ENCODE results near the gene CREB3L2. TPM values are rescaled to one million over a fixed set of nuclear protein-coding genes. Genes with fewer than 3 reads are reported as not detected.

CREB3L2 gene
- total and polyA plus RNA-seq, 2 of the 13 experiments (the other 11 are each of a cell fraction or from before 2014, with no cell fraction given), result 22.1 to 41.1 TPM

DNA sequence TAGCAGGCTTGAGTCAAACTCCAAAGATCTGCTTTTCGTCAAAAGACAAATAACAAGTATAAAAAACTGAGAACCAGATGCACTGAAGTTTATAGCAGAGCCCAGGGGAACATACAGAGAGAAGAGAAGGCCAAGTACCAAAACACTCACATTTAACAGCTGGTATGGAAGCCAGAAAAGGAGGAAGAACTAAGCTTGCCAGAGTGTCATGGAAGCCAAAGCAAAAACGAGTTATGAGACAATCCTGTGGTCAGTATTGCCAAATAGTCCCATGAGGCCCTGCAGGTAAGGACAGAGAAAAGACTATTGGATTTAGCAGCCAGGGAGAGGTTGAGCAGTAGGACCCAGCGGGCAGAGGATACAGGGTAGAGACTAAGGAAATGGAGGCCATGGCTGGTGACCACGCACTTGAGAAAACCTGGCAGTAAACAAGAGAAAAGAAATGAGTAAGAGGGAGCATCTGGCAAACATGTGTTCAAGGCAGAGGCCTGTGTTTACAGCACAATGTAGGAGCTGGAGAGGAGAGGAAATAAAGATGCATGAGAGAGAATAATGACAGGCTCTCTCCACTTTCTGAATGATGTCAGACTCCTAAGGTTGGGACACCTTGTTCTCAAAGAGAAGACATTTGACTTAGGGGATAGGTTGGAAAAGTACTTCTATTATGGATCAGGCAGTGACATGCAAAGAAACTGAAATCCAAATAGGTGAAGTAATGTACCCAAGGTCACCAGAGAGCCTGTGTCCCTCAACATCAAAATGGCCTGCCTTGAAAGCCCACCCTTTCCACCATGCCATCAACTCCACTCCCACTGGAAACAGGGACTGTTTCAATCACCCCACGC, 9.1 kb downstream of the CREB3L2 start (continued):
- TF ChIP-seq, protein P1, sequence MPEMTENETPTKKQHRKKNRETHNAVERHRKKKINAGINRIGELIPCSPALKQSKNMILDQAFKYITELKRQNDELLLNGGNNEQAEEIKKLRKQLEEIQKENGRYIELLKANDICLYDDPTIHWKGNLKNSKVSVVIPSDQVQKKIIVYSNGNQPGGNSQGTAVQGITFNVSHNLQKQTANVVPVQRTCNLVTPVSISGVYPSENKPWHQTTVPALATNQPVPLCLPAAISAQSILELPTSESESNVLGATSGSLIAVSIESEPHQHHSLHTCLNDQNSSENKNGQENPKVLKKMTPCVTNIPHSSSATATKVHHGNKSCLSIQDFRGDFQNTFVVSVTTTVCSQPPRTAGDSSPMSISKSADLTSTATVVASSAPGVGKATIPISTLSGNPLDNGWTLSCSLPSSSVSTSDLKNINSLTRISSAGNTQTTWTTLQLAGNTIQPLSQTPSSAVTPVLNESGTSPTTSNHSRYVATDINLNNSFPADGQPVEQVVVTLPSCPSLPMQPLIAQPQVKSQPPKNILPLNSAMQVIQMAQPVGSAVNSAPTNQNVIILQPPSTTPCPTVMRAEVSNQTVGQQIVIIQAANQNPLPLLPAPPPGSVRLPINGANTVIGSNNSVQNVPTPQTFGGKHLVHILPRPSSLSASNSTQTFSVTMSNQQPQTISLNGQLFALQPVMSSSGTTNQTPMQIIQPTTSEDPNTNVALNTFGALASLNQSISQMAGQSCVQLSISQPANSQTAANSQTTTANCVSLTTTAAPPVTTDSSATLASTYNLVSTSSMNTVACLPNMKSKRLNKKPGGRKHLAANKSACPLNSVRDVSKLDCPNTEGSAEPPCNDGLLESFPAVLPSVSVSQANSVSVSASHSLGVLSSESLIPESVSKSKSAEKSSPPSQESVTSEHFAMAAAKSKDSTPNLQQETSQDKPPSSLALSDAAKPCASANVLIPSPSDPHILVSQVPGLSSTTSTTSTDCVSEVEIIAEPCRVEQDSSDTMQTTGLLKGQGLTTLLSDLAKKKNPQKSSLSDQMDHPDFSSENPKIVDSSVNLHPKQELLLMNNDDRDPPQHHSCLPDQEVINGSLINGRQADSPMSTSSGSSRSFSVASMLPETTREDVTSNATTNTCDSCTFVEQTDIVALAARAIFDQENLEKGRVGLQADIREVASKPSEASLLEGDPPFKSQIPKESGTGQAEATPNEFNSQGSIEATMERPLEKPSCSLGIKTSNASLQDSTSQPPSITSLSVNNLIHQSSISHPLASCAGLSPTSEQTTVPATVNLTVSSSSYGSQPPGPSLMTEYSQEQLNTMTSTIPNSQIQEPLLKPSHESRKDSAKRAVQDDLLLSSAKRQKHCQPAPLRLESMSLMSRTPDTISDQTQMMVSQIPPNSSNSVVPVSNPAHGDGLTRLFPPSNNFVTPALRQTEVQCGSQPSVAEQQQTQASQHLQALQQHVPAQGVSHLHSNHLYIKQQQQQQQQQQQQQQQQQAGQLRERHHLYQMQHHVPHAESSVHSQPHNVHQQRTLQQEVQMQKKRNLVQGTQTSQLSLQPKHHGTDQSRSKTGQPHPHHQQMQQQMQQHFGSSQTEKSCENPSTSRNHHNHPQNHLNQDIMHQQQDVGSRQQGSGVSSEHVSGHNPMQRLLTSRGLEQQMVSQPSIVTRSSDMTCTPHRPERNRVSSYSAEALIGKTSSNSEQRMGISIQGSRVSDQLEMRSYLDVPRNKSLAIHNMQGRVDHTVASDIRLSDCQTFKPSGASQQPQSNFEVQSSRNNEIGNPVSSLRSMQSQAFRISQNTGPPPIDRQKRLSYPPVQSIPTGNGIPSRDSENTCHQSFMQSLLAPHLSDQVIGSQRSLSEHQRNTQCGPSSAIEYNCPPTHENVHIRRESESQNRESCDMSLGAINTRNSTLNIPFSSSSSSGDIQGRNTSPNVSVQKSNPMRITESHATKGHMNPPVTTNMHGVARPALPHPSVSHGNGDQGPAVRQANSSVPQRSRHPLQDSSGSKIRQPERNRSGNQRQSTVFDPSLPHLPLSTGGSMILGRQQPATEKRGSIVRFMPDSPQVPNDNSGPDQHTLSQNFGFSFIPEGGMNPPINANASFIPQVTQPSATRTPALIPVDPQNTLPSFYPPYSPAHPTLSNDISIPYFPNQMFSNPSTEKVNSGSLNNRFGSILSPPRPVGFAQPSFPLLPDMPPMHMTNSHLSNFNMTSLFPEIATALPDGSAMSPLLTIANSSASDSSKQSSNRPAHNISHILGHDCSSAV (CRISPR knock-in tag; IDR thresholded peaks at IDR 0.05; ENCODE audit: borderline replicate concordance), result no peak
- TF ChIP-seq, protein P2, sequence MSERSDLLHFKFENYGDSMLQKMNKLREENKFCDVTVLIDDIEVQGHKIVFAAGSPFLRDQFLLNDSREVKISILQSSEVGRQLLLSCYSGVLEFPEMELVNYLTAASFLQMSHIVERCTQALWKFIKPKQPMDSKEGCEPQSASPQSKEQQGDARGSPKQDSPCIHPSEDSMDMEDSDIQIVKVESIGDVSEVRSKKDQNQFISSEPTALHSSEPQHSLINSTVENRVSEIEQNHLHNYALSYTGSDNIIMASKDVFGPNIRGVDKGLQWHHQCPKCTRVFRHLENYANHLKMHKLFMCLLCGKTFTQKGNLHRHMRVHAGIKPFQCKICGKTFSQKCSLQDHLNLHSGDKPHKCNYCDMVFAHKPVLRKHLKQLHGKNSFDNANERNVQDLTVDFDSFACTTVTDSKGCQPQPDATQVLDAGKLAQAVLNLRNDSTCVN (CRISPR knock-in tag; IDR thresholded peaks at IDR 0.05; ENCODE audit: borderline replicate concordance), result no peak
- TF ChIP-seq, protein P3, sequence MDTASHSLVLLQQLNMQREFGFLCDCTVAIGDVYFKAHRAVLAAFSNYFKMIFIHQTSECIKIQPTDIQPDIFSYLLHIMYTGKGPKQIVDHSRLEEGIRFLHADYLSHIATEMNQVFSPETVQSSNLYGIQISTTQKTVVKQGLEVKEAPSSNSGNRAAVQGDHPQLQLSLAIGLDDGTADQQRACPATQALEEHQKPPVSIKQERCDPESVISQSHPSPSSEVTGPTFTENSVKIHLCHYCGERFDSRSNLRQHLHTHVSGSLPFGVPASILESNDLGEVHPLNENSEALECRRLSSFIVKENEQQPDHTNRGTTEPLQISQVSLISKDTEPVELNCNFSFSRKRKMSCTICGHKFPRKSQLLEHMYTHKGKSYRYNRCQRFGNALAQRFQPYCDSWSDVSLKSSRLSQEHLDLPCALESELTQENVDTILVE (CRISPR knock-in tag; IDR thresholded peaks at IDR 0.05), result peak; percentile 1; the same call in 1 of the 2 replicates
- no peak for TF ChIP-seq FOXC1 (CRISPR knock-in tag; IDR thresholded peaks at IDR 0.05; ENCODE audit: borderline replicate concordance)
- TF ChIP-seq ARHGAP35 (CRISPR knock-in tag; IDR thresholded peaks at IDR 0.05; ENCODE audit: borderline replicate concordance), result no peak
- no peak for TF ChIP-seq MTF1 (CRISPR knock-in tag; IDR thresholded peaks at IDR 0.05)
- TF ChIP-seq, protein P4, sequence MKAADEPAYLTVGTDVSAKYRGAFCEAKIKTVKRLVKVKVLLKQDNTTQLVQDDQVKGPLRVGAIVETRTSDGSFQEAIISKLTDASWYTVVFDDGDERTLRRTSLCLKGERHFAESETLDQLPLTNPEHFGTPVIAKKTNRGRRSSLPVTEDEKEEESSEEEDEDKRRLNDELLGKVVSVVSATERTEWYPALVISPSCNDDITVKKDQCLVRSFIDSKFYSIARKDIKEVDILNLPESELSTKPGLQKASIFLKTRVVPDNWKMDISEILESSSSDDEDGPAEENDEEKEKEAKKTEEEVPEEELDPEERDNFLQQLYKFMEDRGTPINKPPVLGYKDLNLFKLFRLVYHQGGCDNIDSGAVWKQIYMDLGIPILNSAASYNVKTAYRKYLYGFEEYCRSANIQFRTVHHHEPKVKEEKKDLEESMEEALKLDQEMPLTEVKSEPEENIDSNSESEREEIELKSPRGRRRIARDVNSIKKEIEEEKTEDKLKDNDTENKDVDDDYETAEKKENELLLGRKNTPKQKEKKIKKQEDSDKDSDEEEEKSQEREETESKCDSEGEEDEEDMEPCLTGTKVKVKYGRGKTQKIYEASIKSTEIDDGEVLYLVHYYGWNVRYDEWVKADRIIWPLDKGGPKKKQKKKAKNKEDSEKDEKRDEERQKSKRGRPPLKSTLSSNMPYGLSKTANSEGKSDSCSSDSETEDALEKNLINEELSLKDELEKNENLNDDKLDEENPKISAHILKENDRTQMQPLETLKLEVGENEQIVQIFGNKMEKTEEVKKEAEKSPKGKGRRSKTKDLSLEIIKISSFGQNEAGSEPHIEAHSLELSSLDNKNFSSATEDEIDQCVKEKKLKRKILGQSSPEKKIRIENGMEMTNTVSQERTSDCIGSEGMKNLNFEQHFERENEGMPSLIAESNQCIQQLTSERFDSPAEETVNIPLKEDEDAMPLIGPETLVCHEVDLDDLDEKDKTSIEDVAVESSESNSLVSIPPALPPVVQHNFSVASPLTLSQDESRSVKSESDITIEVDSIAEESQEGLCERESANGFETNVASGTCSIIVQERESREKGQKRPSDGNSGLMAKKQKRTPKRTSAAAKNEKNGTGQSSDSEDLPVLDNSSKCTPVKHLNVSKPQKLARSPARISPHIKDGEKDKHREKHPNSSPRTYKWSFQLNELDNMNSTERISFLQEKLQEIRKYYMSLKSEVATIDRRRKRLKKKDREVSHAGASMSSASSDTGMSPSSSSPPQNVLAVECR (CRISPR knock-in tag; IDR thresholded peaks at IDR 0.05; ENCODE audit: borderline replicate concordance), result peak; percentile 21; the same call in 1 of the 2 replicates
- TF ChIP-seq MYC (CRISPR knock-in tag; IDR thresholded peaks at IDR 0.05; ENCODE audit: borderline replicate concordance), result no peak
- TF ChIP-seq, protein P5, sequence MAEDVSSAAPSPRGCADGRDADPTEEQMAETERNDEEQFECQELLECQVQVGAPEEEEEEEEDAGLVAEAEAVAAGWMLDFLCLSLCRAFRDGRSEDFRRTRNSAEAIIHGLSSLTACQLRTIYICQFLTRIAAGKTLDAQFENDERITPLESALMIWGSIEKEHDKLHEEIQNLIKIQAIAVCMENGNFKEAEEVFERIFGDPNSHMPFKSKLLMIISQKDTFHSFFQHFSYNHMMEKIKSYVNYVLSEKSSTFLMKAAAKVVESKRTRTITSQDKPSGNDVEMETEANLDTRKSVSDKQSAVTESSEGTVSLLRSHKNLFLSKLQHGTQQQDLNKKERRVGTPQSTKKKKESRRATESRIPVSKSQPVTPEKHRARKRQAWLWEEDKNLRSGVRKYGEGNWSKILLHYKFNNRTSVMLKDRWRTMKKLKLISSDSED (CRISPR knock-in tag; IDR thresholded peaks at IDR 0.05), result no peak
- TF ChIP-seq PAX8 (CRISPR knock-in tag; IDR thresholded peaks at IDR 0.05; ENCODE audit: borderline replicate concordance), result no peak
